B cell (primary cell): ENCODE data around the gene CCL14. TPM values are rescaled to one million over a fixed set of nuclear protein-coding genes. Genes with fewer than 3 reads are reported as not detected.
A peak's percentile ranks its signal among the peaks of the same experiment; 100 is the strongest.

Source experiments
- ATAC-seq: fragments of 200-7000 bp; cut with Tn5 transposase; one replicate; pipeline ENCODE4 v1.10.0; 2021; ENCODE audit warnings: low read depth, mild to moderate bottlenecking, moderate number of reproducible peaks, moderate library complexity
- CTCF ChIA-PET: fragments of 350-600 bp; sonication (Branson Sonifier 250); formaldehyde crosslinking; loops from one replicate; lab custom pipeline; 2021; ENCODE audit warnings: antibody characterized with exemption, inconsistent platforms; lab: Charles Lee
- POLR2A ChIA-PET: fragments of 350-600 bp; sonication (Branson Sonifier 250); formaldehyde crosslinking; loops from one replicate; lab custom pipeline; 2021; ENCODE audit warnings: antibody characterized with exemption; lab: Charles Lee
- DNase-seq: peaks from one replicate; pipeline ENCODE4 v3.0.0; 2013
- H2AFZ ChIP-seq: 2 replicates; pipeline ENCODE4 v1.6.1; 2012; ENCODE audit warnings: mild to moderate bottlenecking, low read depth, low read length; ENCODE audit not compliant: insufficient read depth, poor library complexity, severe bottlenecking
- H3K27ac ChIP-seq, 2 donors: 1 replicate in 1 of 2; 2 replicates in 1 of 2; pipeline ENCODE4 v1.5.1; 2012 to 2013; ENCODE audit warnings: low read length in 2 of 2, mild to moderate bottlenecking in 2 of 2, moderate library complexity in 1 of 2
- H3K27me3 ChIP-seq, 4 experiments: fragments of 200-600 bp in 1 of 4; sonication (generic) in 1 of 4; replicated peaks in 1 of 4; 1 replicate in 2 of 4; 2 replicates in 2 of 4; pipeline versions ENCODE4 v1.6.1 to v1.7.0; 2013 to 2016; ENCODE audit warnings: low read length in 3 of 4, mild to moderate bottlenecking in 2 of 4, mixed read lengths in 1 of 4, moderate library complexity in 1 of 4; ENCODE audit not compliant: insufficient read depth in 4 of 4, control insufficient read depth in 3 of 4; ENCODE audit errors: control extremely low read depth in 1 of 4
- H3K36me3 ChIP-seq, 2 experiments: replicated peaks in 1 of 2; 1 replicate in 1 of 2; 2 replicates in 1 of 2; pipeline versions ENCODE4 v1.6.1 to v1.7.1; 2013; ENCODE audit warnings: low read length in 1 of 2; ENCODE audit not compliant: insufficient read depth in 2 of 2, control insufficient read depth in 1 of 2; ENCODE audit errors: control extremely low read depth in 1 of 2, extremely low read depth in 1 of 2
- H3K4me1 ChIP-seq, 2 donors: fragments of 200-600 bp in 1 of 2; sonication (generic) in 1 of 2; 1 replicate in 1 of 2; 2 replicates in 1 of 2; pipeline versions ENCODE4 v1.5.1 to v1.6.1; 2013 to 2017; ENCODE audit warnings: low read length in 2 of 2; ENCODE audit not compliant: control insufficient read depth in 2 of 2, insufficient read depth in 2 of 2
- H3K4me2 ChIP-seq: replicated peaks from 2 replicates; pipeline ENCODE3; 2012; ENCODE audit warnings: mild to moderate bottlenecking, low read depth, low read length; ENCODE audit not compliant: poor library complexity, severe bottlenecking
- H3K4me3 ChIP-seq, 5 experiments: fragments of 200-600 bp in 1 of 5; sonication (generic) in 1 of 5; 1 replicate in 3 of 5; 2 replicates in 2 of 5; pipeline versions ENCODE4 v1.5.1 to v1.7.0; 2011 to 2016; ENCODE audit warnings: low read length in 4 of 5, mild to moderate bottlenecking in 4 of 5, low read depth in 2 of 5, control low read depth in 1 of 5, moderate library complexity in 1 of 5; ENCODE audit not compliant: insufficient read depth in 1 of 5; ENCODE audit errors: control extremely low read depth in 1 of 5, extremely low read depth in 1 of 5
- H3K79me2 ChIP-seq: fragments of 200-600 bp; sonication (generic); one replicate; pipeline ENCODE4 v1.6.0; 2016; ENCODE audit warnings: low read length; ENCODE audit not compliant: control insufficient read depth, insufficient read depth
- H3K9ac ChIP-seq: fragments of 200-600 bp; sonication (generic); 2 replicates; pipeline ENCODE4 v1.6.1; 2017; ENCODE audit warnings: mild to moderate bottlenecking, low read length, moderate library complexity
- H3K9me3 ChIP-seq, 3 donors: one replicate each; pipeline versions ENCODE4 v1.6.1 to v1.7.1; 2013; ENCODE audit warnings: low read length in 2 of 3; ENCODE audit not compliant: control insufficient read depth in 2 of 3, insufficient read depth in 1 of 3; ENCODE audit errors: control extremely low read depth in 1 of 3
- H4K20me1 ChIP-seq: 2 replicates; pipeline ENCODE4 v1.6.0; 2012; ENCODE audit warnings: mild to moderate bottlenecking, low read length; ENCODE audit not compliant: insufficient read depth, control insufficient read depth, poor library complexity, severe bottlenecking
- H3K27ac Mint-ChIP-seq: one replicate; pipeline ENCODE4 v1.8.0; 2021; ENCODE audit warnings: mixed read lengths
- H3K27me3 Mint-ChIP-seq: one replicate; pipeline ENCODE4 v1.8.0; 2021; ENCODE audit warnings: mixed read lengths
- H3K4me1 Mint-ChIP-seq: one replicate; pipeline ENCODE4 v1.8.0; 2021; ENCODE audit warnings: mixed read lengths
- H3K4me3 Mint-ChIP-seq: one replicate; pipeline ENCODE4 v1.8.0; 2021; ENCODE audit warnings: mixed read lengths
- H3K9me3 Mint-ChIP-seq: one replicate; pipeline ENCODE4 v1.8.0; 2022; ENCODE audit warnings: mixed read lengths; ENCODE audit not compliant: insufficient read depth
- EZH2 ChIP-seq: IDR thresholded peaks from 2 replicates; pipeline ENCODE4 v1.6.1; 2012; ENCODE audit warnings: borderline replicate concordance, low read depth, mild to moderate bottlenecking, moderate library complexity, low read length; ENCODE audit not compliant: insufficient read depth, poor library complexity, severe bottlenecking
- WGBS: methylation state at CpG from one replicate; pipeline ENCODE4 v1.1.5; 2013; ENCODE audit warnings: missing lambda C conversion rate; ENCODE audit not compliant: insufficient coverage; 5-methylcytosine and 5-hydroxymethylcytosine counted together
- intact Hi-C: fragments of 100-400 bp; cut with micrococcal nuclease; formaldehyde crosslinking; loops from one replicate; pipeline ENCODE4 v1.10.0; 2022
- polyA plus RNA-seq: library from polyadenylated mRNA; depleted of rRNA; stranded (reverse); fragments of >200 nt; gene quantifications from 2 replicates; pipeline ENCODE4 v1.2.3, GENCODE V29; 2012
- total RNA-seq, 2 donors: library from RNA; stranded (reverse); fragments of 120-200 nt in 1 of 2; gene quantifications; 1 replicate in 1 of 2; 2 replicates in 1 of 2; pipeline versions ENCODE4 v1.2.3 to v1.2.4, GENCODE V29; 2013 to 2022
- TF ChIP-seq, protein P1 (sequence below): fragments of 200-600 bp; IDR thresholded peaks from one replicate; pipeline ENCODE4 v1.8.0; 2022; ENCODE audit warnings: antibody characterized with exemption, mild to moderate bottlenecking

CCL14 gene
- total and polyA plus RNA-seq, 2 donors (not counting 1 experiment from before 2014, with no cell fraction given) = not detected

DNA sequence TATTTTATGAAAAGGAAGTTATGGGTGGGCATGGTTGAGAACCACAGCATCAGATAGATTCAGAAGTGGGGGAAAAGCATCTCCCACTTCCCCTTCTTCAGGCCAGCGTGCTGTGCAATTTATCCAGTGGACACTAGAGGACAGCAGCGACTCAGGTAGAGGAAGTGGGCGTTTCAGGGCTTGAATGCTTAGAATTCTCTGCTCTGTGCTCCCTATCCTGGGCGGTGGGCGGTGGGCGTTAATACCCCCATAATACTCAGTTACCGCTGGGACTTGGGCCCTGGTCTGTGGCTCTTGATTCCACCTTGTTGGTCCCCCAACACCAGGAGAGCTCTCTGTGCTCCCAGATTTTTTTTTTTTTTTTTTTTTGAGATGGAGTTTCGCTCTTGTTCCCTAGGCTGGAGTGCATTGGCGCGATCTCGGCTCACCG is 39.4 kb downstream of the CCL14 start:
- 2% methylated on average over 6 of the region's 12 CpGs for WGBS
- peaks cover 2% of the 10 kb centered on the region for H3K4me1 Mint-ChIP-seq
- Histone ChIP-seq H3K4me2 (peak overlapping the region; percentile 34), H3K27ac (no peak overlapping the region), H3K27me3 (no peaks in the 10 kb centered on the region), H3K9ac (no peak overlapping the region), H3K36me3 (no peaks in the 10 kb centered on the region), H3K4me3 (no peak overlapping the region), H3K4me1 (peaks cover 0 to 4% of the 10 kb centered on the region in 2 donors), H4K20me1 (no peaks in the 10 kb centered on the region), H3K9me3 (no peaks in the 10 kb centered on the region), H3K79me2 (no peaks in the 10 kb centered on the region), H2AFZ (no peak overlapping the region)
- ChIA-PET CTCF (interaction anchor here (0.6 to 1.5 kb wide), 4 partner anchors 9 to 828 kb away, joined by 3 to 15 read pairs (median 4); no protein-coding TSS in a partner anchor), POLR2A (no interaction called here)
- no peak overlapping the region for H3K27ac Mint-ChIP-seq
- ATAC-seq (peak; percentile 91), DNase-seq (peak; percentile 74)
- no peak overlapping the region for H3K4me3 Mint-ChIP-seq
- H3K9me3 Mint-ChIP-seq = no peaks in the 10 kb centered on the region
- H3K27me3 Mint-ChIP-seq = peaks cover 7% of the 10 kb centered on the region
- TF ChIP-seq, protein P1, sequence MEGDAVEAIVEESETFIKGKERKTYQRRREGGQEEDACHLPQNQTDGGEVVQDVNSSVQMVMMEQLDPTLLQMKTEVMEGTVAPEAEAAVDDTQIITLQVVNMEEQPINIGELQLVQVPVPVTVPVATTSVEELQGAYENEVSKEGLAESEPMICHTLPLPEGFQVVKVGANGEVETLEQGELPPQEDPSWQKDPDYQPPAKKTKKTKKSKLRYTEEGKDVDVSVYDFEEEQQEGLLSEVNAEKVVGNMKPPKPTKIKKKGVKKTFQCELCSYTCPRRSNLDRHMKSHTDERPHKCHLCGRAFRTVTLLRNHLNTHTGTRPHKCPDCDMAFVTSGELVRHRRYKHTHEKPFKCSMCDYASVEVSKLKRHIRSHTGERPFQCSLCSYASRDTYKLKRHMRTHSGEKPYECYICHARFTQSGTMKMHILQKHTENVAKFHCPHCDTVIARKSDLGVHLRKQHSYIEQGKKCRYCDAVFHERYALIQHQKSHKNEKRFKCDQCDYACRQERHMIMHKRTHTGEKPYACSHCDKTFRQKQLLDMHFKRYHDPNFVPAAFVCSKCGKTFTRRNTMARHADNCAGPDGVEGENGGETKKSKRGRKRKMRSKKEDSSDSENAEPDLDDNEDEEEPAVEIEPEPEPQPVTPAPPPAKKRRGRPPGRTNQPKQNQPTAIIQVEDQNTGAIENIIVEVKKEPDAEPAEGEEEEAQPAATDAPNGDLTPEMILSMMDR = peak; percentile 74
- TF ChIP-seq EZH2 = no peak
- intact Hi-C loops = no loop called here

DNA sequence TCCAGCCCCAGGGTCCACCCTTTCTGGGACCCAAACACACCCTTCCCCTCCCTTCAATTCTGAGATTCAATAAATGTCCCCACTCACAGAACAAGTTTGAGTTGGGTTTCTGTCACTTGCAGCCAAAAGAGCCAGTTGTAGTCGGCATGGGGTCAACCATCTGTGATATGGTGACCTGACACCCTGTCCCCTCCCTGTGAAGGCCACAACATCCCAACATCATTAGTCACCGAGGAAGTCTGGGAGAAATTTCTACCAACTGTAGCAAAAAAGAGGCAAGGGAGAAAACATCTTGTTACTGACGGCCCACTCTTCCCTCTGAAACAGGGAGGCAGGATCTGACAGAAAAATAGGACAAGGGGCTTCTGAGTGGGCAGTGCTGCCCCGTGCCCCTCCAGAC is 42.4 kb downstream of the CCL14 start:
- no peak for ATAC-seq
- CTCF ChIA-PET = interaction anchor here (0.8 kb wide), 1 partner anchor 25 kb away, joined by 3 read pairs; no protein-coding TSS in a partner anchor
- no peak overlapping the region for H3K4me3 Mint-ChIP-seq

More for the DNA sequence above, 42.4 kb downstream of the CCL14 start:
- Histone ChIP-seq H3K36me3 (no peaks in the 10 kb centered on the region), H3K4me3 (no peak overlapping the region), H3K79me2 (no peaks in the 10 kb centered on the region), H3K4me1 (peaks cover 0 to 4% of the 10 kb centered on the region in 2 donors), H3K9me3 (no peaks in the 10 kb centered on the region), H3K4me2 (no peak overlapping the region), H4K20me1 (no peaks in the 10 kb centered on the region), H3K27me3 (no peaks in the 10 kb centered on the region), H2AFZ (no peak overlapping the region), H3K9ac (no peak overlapping the region), H3K27ac (no peak overlapping the region)
- Mint-ChIP-seq H3K27ac (no peak overlapping the region), H3K9me3 (no peaks in the 10 kb centered on the region), H3K27me3 (peaks cover 9% of the 10 kb centered on the region), H3K4me1 (peaks cover 2% of the 10 kb centered on the region)
- POLR2A ChIA-PET = no interaction called here
- intact Hi-C loops = no loop called here
- DNase-seq = no peak
- TF ChIP-seq, protein P1 = no peak
- no peak for TF ChIP-seq EZH2
- WGBS = 71% methylated on average over 1 of the region's 4 CpGs
